ENCODE measurements around the gene PAXIP1.
A peak's percentile ranks its signal among the peaks of the same experiment; 100 is the strongest.
"Not testable (repeated sequence)": the region's sequence is repeated elsewhere in the genome, so short reads cannot be mapped to it uniquely, and the experiment has no call there.

PAXIP1 gene

GRCh38 chr7:155003092-155003375 lies at the start of gene PAXIP1:
TSS of gene PAXIP1 (minus strand) at chr7:155003124. CDS start at chr7:155002929, 195 bp downstream.
- peak; percentile 40 to 50 for DNase-seq (ENCODE audit: low read depth in 2 of 2)

GRCh38 chr7:155051355-155051754 lies 48.4 kb upstream of the PAXIP1 start:
- no peak for DNase-seq (ENCODE audit: low read depth in 2 of 2)

- no peak for DNase-seq (ENCODE audit: low read depth in 2 of 2)
Measured at GRCh38 chr7:155048006-155048405, 45.1 kb upstream of the PAXIP1 start.

- DNase-seq (ENCODE audit: low read depth in 2 of 2): no peak
Measured at GRCh38 chr7:155043756-155044155, 40.8 kb upstream of the PAXIP1 start.

GRCh38 chr7:155038335-155038734 lies 35.4 kb upstream of the PAXIP1 start:
- no peak for DNase-seq (ENCODE audit: low read depth in 2 of 2)

- not testable (repeated sequence) for DNase-seq (ENCODE audit: low read depth in 2 of 2)
Measured at GRCh38 chr7:155034495-155034894, 31.6 kb upstream of the PAXIP1 start.

GRCh38 chr7:155032978-155033377 lies 30.1 kb upstream of the PAXIP1 start:
- no peak for DNase-seq (ENCODE audit: low read depth in 2 of 2)

- no peak for DNase-seq (ENCODE audit: low read depth in 2 of 2)
Measured at GRCh38 chr7:155027879-155028278, 25.0 kb upstream of the PAXIP1 start.

- DNase-seq (ENCODE audit: low read depth in 2 of 2): no peak
Measured at GRCh38 chr7:155021699-155022145, 18.8 kb upstream of the PAXIP1 start.

- no peak for DNase-seq (ENCODE audit: low read depth in 2 of 2)
Measured at GRCh38 chr7:155020996-155021395, 18.1 kb upstream of the PAXIP1 start.

GRCh38 chr7:155017834-155018233 lies 14.9 kb upstream of the PAXIP1 start:
- DNase-seq (ENCODE audit: low read depth in 2 of 2): no peak

GRCh38 chr7:155011086-155011485 lies 8.2 kb upstream of the PAXIP1 start:
- no peak for DNase-seq (ENCODE audit: low read depth in 2 of 2)

GRCh38 chr7:155009570-155010157 lies 6.7 kb upstream of the PAXIP1 start:
- no peak for DNase-seq (ENCODE audit: low read depth in 2 of 2)

GRCh38 chr7:155007947-155008346 lies 5.0 kb upstream of the PAXIP1 start:
- no peak for DNase-seq (ENCODE audit: low read depth in 2 of 2)

- peak; percentile 70 to 73 for DNase-seq (ENCODE audit: low read depth in 2 of 2)
Measured at GRCh38 chr7:155003376-155004214, 671 bp upstream of the PAXIP1 start.

- peak in 1 of 2 donors; percentile 6 for DNase-seq (ENCODE audit: low read depth in 2 of 2)
Measured at GRCh38 chr7:155002411-155003091, 373 bp downstream of the PAXIP1 start.

GRCh38 chr7:155001756-155002410 lies 1.0 kb downstream of the PAXIP1 start:
- no peak for DNase-seq (ENCODE audit: low read depth in 2 of 2)

- DNase-seq (ENCODE audit: low read depth in 2 of 2): no peak
Measured at GRCh38 chr7:155000795-155001194, 2.1 kb downstream of the PAXIP1 start.

- DNase-seq (ENCODE audit: low read depth in 2 of 2): no peak
Measured at GRCh38 chr7:154998481-154998880, 4.4 kb downstream of the PAXIP1 start.

- DNase-seq (ENCODE audit: low read depth in 2 of 2): no peak
Measured at GRCh38 chr7:154997840-154998370, 5.0 kb downstream of the PAXIP1 start.

- no peak for DNase-seq (ENCODE audit: low read depth in 2 of 2)
Measured at GRCh38 chr7:154996756-154997155, 6.2 kb downstream of the PAXIP1 start.

- no peak for DNase-seq (ENCODE audit: low read depth in 2 of 2)
Measured at GRCh38 chr7:154996101-154996500, 6.8 kb downstream of the PAXIP1 start.
